Activated CD8-positive, alpha-beta memory T cell treated with anti-CD3 and anti-CD28 coated beads, Interleukin-2, amount 50 U/mL, for 48 hours (primary cell): Measurements from ENCODE around the gene HIBCH.
"Not testable (repeated sequence)": the region's sequence is repeated elsewhere in the genome, so short reads cannot be mapped to it uniquely, and the experiment has no call there.

Experiments
- DNase-seq: peaks from one replicate; pipeline ENCODE4 v3.0.0-alpha.2; 2020

The HIBCH gene

DNA sequence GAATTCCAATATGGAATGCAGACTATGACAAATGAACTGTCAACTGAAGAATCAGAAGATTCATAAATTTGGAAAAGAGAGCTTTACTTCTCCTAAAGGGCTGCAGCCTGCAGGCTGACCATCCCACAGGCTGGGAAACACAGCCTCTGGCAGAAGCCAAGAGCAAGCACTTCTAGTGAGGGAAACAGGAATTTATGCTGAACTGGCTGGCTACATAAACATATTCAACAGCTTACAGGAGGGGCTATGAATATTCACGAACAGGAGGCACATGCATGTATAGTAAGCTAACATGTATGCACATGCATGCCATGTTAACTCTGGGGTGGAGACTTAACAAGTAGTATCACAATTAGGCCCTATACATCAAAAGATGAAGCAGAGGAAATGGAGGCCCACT, 17.6 kb downstream of the HIBCH start:
- DNase-seq: no peak

DNA sequence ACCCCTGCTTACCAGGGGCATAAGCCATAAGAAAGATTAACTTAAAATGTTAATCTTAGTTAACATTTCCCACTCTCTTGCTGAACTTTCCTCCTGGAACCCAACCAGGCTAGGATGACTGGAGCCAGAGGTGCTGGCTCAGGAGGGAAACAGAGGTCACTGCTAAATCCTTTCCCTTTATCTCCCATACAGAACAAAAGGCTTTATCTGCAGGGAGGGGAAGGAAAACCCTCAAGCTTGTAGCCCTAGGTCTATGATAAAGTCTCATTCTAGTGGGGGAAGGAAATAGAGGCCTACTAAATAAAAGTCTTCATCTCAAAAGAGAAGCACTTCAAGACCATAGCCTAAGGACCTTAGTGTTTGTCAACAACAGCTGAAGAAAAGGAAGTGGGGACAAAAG, 18.6 kb downstream of the HIBCH start:
- no peak for DNase-seq

DNA sequence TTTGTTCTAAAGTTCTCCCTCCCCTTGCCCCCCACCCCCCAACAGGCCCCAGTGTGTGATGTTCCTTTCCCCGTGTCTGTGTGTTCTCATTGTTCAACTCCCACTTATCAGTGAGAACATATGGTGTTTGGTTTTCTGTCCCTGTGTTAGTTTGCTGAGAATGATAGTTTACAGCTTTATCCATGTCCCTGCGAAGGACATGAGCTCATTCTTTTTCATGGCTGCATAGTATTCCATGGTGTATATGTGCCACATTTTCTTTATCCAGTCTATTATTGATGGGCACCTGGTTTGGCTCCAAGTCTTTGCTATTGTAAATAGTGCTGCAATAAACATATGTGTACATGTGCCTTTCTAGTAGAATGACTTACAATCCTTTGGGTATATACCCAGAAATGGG, 21.7 kb downstream of the HIBCH start:
- DNase-seq: not testable (repeated sequence)

DNA sequence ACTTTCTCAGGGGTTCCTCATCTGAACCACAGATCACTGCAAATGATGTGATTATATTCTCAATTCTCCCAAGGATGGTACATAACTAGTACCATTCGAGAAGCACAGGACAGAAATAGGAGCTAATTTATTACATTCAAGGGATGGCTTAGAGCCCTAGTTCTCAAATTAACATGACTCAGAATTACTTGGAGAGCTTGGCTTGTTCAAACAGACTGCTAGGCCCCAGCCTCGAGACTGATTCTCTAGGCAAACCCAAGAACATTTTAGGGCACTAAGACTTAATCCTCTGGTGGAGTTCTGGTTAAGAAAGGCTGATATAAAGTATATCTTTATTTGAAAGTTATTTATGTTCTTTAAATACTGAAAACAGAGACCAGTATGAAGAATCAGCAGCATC, 35.8 kb downstream of the HIBCH start:
- no peak for DNase-seq

DNA sequence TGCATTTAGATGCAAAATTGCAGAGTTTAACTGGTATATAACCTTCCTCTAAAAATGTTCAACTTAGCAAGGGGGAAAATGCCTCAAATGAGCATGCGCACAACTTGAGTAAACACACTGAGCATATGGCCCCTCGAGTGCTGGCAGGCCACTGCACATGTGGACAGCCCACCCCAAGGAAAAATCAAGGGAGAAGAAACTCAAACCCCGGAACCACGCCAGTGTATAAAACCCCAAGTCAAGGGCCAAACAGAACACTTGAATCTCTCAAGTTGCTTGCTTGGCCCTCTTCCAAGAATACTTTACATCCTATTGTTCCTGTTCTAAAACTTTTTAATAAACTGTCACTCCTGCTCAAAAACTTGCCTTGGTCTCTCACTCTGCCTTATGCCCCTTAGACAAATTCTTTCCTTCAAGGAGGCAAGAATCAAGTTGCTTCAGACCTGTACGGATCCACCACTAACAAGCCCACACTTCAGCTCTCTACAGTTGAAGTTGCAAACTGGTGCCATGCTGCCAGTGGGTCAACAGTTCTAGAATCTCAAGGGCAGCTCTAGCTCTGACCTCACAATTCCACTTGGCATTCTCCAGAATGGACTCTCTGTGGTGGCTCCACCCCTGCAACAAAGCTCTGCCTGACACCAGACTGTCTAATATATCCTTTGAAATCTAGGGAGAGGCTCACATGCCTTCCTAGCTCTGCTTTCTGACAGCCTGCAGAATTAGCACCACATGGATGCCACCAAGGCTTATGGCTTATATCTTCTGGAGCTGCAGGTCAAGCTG, 38.9 kb downstream of the HIBCH start:
- no peak for DNase-seq

DNA sequence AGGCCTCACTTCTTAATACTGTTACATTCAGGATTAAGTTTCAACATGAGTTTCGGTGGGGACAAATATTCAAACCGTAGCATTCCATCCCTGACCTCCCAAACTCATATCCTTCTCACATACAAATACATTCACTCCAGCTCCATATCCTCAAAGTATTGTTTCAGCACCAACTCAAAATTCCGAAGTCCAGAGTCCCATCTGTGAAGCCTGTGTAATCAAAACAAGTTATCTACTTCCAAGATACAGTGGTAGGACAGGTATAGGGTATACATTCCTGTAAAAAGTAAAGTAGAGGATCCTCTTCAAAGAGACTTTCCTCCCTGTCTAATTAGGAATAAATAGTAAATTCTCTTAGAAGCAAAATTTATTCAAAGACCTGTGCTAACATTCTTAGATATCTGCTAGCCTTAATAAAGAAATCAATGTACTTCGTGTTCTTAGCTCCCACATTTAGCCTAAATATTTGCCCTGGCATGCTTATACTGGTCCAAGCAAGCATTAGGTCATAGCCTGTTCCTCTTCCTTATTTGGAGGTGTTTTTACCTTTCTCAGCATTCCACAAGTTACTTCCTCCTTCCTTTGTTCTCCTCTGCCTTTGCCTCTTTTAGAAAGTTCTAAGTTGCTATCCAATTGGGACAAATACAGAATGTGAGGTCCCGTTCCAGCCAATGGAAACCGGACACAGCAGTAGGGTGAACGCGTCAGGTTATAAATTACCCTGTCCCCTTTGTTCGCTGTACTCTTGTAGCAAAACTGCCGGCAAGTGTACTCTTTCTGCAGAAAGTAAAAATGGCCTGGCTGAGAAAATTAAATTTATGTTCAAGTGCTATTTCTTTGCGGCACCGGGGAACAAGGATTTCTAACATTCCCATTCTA, 40.1 kb downstream of the HIBCH start:
- not testable (repeated sequence) for DNase-seq

DNA sequence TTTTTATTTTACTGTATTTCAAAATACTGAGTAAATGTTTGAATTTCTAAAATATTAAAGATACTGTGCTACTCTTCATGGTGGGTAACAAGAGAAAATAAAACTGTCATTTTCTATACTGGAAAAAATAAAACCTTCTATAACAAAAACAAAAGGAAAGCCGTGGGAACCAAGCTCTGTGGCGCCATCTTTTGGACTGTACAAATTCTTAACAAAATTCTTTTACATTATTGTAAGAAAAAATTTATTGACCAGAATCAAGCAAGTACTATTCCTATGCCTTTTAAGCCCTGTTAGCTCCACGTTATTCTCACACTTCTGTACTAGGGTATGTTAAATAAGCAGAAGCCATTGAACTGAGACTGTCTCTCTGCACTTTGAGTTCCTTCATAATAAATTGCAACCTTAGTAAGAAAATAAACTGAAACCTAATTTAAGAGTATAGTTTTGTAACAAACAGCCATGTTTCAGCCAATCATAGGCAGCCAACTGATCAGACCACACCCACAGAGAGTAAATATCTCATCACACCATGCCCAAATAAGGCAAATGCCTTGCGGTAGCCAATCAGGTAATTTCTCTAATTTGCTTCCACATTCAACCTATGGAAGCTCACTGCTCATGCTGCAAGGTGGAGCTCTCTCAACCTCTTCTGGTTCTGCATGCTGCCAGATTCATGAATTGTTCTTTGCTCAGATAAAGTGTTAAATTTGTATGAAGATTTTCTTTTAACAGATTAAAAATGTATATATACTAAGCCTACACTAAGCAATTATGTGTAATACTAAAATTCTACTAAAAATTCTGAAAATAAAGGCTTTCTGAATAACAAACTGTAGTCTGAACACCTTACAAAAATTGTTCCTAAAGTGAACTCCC, 42.2 kb downstream of the HIBCH start:
- DNase-seq: no peak

DNA sequence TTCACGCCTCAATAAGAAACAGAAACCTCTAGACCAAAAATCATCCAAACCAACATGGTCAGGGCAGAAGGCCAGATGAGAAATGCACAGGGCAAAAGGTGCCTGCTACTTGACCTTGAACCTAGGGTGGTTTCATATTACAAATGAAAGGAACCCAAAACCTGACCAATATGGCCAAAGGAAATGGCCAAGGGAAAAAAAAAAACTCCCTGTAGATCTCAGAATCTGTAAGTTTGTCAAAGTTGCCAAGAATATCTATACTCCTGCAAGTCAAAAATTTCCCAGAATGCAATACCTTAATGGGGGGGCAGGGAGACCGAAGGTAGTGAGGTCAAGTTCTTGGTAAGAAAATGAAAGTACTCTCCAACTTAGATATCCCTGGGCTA, 47.2 kb downstream of the HIBCH start:
- no peak for DNase-seq

DNA sequence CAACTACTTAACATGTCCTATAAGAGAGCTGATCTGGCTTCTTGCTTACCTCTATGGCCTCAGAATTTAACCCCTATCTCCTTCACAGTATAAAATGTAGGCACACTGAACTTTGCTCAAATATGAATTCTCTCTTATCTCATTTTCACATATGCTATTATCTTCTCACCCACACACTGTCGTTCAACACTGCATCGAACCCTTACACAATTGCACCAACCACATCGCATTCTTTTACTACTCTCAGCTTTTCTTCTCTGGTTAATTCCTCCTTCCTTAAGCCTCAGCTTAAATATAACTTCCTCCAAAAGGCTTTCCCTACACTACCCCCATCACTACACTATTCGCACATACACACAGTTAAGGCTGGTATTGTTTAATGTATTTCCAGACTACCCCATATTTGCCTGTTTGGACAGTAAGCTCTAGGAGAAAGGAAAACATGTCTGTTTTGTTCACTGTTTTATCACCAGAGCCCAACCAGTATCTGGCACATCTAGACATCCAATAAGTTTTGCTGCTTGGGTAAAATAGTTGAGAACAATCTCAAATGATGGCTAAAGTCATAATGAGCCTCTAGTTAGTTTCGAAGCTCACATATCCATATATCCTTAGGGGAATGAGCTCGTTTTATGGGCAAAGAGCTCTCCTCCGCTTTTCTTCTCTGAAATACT, 47.7 kb downstream of the HIBCH start:
- no peak for DNase-seq

DNA sequence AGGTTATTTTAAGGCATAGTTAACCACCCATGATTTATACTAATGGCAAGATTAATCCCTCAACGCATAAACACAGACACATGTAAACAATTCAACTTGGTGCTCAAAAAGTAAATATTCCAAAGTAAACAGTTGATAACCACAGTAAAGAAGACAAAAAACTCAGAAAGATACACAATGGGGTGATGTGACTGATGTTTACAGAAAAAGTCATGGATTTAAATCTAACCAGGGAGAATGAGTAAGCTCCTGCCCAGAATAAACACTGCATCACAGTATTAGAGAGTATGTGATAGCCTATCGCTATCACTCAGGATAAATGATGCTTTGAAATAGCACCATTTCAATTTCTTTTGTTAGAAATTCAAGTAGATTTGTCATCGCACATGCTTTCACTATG, 49.3 kb downstream of the HIBCH start:
- DNase-seq: no peak

DNA sequence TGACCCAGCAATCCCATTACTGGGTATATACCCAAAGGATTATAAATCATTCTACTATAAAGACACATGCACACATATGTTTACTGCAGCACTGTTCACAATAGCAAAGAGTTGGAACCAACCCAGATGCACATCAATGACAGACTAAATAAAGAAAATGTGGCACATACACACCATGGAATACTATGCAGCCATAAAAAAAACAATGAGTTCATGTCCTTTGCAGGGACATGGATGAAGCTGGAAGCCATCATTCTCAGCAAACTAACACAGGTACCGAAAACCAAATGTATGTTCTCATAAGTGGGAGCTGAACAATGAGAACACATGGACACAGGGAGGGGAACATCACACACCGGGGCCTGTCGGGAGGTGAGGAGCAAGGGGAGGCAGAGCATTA, 49.9 kb downstream of the HIBCH start:
- DNase-seq: not testable (repeated sequence)

DNA sequence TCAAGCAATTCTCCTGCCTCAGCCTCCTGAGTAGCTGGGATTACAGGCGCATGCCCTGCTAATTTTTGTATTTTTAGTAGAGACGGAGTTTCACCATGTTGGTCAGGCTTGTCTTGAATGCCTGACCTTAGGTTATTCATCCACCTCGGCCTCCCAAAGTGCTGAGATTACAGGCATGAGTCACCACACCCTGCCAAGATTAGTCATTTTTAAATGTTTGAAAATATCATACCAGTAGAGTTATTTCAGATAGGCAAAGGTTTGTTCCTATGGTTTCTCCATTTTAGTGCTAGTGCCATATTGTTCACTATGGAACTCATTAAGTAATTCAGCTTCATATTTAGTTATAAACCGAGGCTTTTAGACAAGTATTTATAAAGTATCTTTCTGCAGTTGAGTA, 52.3 kb downstream of the HIBCH start:
- DNase-seq: no peak

DNA sequence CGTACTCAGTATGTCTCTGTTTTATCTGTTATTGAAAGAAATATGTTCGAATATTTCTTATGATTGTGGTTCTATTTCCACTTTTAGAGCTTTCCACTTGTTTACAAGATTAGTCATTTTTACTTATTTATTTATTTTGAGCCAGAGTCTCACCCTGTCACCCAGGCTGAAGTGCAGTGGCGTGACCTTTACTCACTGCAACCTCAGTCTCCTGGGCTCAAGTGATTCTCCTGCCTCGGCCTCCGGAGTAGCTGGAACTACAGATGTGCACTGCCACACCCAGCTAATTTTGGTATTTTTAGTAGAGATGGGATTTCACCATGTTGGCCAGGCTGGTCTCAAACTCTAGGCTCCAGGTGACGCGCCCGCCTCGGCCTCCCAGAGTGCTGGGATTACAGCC, 53.3 kb downstream of the HIBCH start:
- no peak for DNase-seq

DNA sequence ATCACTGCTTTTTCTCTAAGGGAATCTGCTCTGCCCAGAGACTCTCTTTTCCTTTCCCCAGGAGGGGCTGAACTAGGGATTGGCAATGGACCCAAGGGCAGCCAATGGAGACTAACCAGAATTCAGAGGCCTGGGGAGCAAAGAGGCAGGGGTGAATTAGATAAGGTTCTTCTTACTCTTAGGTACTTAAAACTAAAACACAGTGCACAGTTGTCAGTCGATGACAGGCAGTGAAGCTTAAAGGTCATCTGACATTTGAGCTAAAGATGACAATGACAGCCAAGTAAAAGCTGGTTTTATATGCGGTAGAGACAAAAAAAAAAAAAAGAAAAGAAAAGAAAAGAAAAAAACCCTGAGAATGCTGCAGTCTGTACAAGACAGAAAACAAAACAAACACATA, 57.8 kb downstream of the HIBCH start:
- no peak for DNase-seq

DNA sequence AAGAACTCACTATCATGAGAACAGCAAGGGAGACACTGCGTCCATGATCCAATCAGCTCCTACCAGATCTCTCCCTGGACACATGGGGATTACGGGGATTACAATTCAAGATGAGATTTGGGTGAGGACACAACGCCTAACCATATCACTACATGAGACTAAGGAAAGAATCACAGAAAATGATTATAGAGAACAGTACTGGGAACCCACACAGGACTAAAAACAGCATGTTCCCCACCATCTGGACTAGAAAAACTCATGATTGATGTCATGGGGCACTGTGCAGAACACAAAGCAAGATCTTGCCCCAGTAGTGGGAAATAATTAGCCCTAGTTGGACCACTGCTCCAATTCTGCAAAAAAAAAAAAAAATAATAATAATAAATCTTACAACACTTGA, 63.5 kb downstream of the HIBCH start:
- no peak for DNase-seq

DNA sequence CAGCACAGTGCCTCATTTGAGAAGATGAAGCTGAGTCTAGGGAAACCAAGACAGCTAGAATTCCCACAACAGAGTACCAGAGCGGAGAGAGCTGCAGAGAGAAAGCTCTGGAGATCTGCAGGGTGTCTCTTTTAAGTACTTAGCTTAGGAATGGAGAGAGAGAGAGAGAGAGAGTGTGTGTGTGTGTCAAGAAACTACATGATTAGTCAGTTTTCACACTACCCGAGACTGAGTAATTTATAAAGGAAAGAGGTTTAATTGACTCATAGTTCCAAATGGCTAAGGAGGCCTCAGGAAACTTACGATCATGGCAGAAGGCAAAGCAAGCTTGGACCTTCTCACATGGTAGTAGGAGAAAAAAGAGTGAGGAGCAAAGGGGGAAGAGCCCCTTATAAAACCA, 64.0 kb downstream of the HIBCH start:
- DNase-seq: no peak

DNA sequence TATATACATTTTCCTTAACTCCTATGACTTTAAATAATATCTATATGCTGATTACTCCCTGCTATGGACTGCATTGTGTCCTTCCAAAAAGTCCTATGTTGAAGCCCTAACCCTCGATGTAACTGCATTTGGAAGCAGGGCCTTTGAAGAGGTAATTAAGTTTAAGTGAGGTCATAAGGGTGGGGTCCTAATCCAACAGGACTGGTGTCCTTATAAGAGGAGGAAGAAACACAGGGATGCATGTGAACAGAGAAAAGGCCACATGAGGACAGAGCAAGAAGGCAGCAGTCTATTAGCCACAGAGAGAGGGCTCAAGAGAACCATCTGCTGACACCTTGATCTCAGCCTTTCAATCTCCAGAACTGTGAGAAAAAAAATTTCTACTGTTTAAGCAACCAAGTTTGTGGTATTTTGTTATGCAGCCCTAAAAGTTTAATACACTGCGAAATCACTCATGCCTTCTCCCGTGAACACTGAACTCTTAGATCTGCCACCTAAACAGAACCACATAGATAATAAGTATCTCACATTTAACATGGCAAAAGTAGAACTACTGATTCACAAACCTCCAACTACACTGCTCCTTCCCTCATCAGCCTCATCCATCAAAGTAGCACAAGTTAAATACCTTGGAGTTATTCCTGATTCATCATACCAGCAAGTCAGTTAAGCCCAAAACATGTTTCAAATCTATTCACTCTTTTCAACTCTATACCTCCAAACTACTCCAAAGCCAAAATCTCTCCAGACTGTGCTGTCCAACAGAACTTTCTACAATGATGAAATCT, 65.4 kb downstream of the HIBCH start:
- no peak for DNase-seq

DNA sequence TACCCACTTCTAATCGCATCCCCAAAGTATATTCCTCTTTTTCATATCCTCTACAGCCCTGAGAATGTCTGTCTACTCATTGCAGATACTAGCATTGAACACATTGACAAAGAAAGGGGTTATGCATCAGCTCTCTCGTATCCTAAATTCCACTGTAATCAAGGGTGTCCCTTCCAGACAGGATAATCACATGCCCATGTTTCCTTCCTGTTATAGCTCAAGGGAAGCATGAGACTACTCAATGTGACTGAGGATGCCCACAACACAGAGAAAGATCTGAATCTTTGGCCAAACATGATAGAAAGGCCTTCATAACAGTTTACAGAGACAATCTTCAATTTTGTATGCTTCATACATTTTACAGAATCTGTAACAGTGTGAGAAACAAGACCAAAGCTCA, 69.2 kb downstream of the HIBCH start:
- no peak for DNase-seq

DNA sequence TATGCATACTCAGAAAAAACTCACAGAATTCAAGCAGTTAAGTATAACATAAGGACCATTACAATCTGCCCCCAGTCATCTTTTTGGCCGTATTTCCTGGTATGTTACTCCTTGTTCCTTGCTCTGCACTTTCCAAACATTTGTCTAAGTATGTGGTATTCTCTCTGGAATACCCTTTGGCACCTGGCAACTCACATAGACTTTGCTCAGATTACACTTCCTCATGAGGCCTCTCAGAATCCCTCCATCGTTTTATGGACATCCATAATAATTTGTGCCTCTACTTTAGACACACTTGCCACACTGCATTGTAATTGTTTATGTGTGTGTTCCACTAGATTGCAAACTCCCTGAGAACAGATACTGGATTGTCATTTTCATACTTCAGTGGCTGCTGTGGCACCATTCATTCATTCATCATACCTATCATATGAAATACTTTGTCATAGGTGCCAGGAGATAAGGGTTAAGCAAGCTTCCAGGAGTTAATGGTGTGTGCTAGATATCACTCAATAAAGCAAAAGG, 84.0 kb downstream of the HIBCH start:
- DNase-seq: no peak

DNA sequence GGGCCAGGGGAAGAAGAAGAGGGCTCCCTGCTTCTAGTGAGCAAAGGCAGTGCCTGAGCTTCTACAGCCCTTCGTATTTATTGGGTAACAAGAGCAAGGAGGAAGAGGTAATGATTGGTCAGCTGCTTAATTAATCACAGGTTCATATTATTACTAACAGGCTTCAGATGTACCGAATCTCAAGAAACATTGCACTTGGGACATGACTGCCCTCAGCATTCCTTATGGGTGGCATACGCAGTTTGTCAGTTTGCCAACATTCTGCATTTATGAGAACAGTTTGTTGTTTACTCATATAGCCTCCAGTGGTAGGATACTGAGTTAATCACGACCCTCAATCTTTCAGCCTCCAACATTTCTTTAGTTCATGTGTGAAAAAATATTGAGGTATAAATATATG, 84.5 kb downstream of the HIBCH start:
- DNase-seq: no peak

DNA sequence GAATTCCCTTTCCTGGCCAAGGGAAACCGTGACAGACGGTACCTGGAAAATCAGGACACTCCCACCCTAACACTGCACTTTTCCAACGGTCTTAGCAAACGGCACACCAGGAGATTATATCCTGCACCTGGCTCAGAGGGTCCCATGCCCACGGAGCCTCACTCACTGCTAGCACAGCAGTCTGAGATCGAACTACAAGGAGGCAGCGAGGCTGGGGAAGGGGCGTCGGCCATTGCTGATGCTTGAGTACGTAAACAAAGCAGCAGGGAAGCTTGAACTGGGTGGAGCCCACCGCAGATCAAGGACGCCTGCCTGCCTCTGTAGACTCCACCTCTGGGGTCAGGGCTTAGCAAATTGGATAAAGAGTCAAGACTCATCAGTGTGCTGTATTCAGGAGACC, 95.6 kb downstream of the HIBCH start:
- not testable (repeated sequence) for DNase-seq

DNA sequence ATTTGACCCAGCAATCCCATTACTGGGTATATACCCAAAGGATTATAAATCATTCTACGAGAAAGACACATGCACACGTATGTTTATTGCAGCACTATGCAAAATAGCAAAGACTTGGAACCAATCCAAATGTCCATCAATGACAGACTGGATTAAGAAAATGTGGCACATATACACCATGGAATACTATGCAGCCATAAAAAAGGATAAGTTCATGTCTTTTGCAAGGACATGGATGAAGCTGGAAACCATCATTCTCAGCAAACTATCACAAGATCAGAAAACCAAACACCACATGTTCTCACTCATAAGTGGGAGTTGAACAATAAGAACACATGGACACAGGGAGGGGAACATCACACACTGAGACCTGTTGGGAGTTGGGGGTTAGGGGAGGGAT, 96.9 kb downstream of the HIBCH start:
- DNase-seq: not testable (repeated sequence)
